ENCODE measurements around the gene COL6A1. TPM values are rescaled to one million over a fixed set of nuclear protein-coding genes. Genes with fewer than 3 reads are reported as not detected.
A peak's percentile ranks its signal among the peaks of the same experiment; 100 is the strongest.

The COL6A1 gene
- total and polyA plus RNA-seq, 2 of the 13 experiments (the other 11 are each of a cell fraction or from before 2014, with no cell fraction given), result 3.1 to 4.8 TPM

GRCh38 chr21:45994759-45995685, 13.5 kb downstream of the COL6A1 start:
- 50% methylated on average over 23 of the region's 33 CpGs for WGBS (ENCODE audit: low lambda C conversion rate)
- Histone ChIP-seq H4K20me1 (ENCODE audit: insufficient read depth, low read length) (no peaks in the 10 kb centered on the region), H3K4me2 (ENCODE audit: low read depth, low read length) (peak overlapping the region; percentile 10; the same call in 1 of the 2 replicates), H3K4me3 (replicated peaks in 1 of 3; ENCODE audit: insufficient read depth in 1 of 3, low read depth in 2 of 3, low read length in 3 of 3) (no peak overlapping the region; a peak in 1 of 6 replicates), H3K36me3 (replicated peaks in 1 of 2; ENCODE audit: control insufficient read depth in 1 of 2, insufficient read depth in 2 of 2, low read length in 2 of 2) (no peaks in the 10 kb centered on the region), H3K9me3 (ENCODE audit: low read length) (no peaks in the 10 kb centered on the region), H3K9ac (ENCODE audit: insufficient read depth, low read depth, low read length) (peak overlapping the region; percentile 7; the same call in 1 of the 2 replicates), H2AFZ (ENCODE audit: low read length) (no peak overlapping the region), H3K4me1 (ENCODE audit: insufficient read depth, low read length) (peaks cover 17% of the 10 kb centered on the region), H3K79me2 (ENCODE audit: insufficient read depth, low read length) (no peaks in the 10 kb centered on the region), H3K27ac (ENCODE audit: extremely low read length, insufficient read depth, low read length) (no peak overlapping the region), H3K27me3 (ENCODE audit: control insufficient read depth in 1 of 2, insufficient read depth in 2 of 2, low read length in 2 of 2) (peaks cover 0 to 7% of the 10 kb centered on the region in 2 experiments; a peak in 1 of 5 replicates)
- no peak for FAIRE-seq
- no peak for DNase-seq (ENCODE audit: low spot score)
- intact Hi-C loops (cut with micrococcal nuclease; ENCODE audit: unreplicated experiment), result no loop called here
- CTCF ChIA-PET (ENCODE audit: low intra/inter-chr PET ratio, low total read pairs), result no interaction called here
- peak; percentile 41 for ATAC-seq
- in situ Hi-C loops (cut with HindIII; ENCODE audit: extremely low pct_ligation_motif_present, low pct_unique_long_range_greater_than_20kb), result no loop called here
- POLR2A ChIA-PET, result no interaction called here
- BruUV-seq (replicated peaks), result no TSS peak
- TF ChIP-seq ZNF432 (CRISPR knock-in tag; IDR thresholded peaks at IDR 0.05; ENCODE audit: borderline replicate concordance) (no peak), ATF3 (CRISPR knock-in tag; IDR thresholded peaks at IDR 0.05) (no peak), SALL1 (CRISPR knock-in tag; IDR thresholded peaks at IDR 0.05) (0 out of 2 replicates have a peak, but pooled peaks have one; percentile 27), CREBL2 (CRISPR knock-in tag; IDR thresholded peaks at IDR 0.05; ENCODE audit: borderline replicate concordance) (no peak), ARNTL (CRISPR knock-in tag; IDR thresholded peaks at IDR 0.05) (no peak), MLXIP (CRISPR knock-in tag; IDR thresholded peaks at IDR 0.05; ENCODE audit: borderline replicate concordance) (no peak), HNRNPK (IDR thresholded peaks at IDR 0.05; ENCODE audit: low read depth, low read length, poor library complexity, severe bottlenecking) (no peak), ZNF337 (CRISPR knock-in tag; IDR thresholded peaks at IDR 0.05; ENCODE audit: borderline replicate concordance, low read depth) (no peak), SAP130 (CRISPR knock-in tag; IDR thresholded peaks at IDR 0.05; ENCODE audit: low read depth) (no peak), ATF4 (CRISPR knock-in tag; IDR thresholded peaks at IDR 0.05) (no peak), UBTF (CRISPR knock-in tag; IDR thresholded peaks at IDR 0.05) (peak; percentile 25; the same call in 1 of the 2 replicates), ZNF138 (CRISPR knock-in tag; IDR thresholded peaks at IDR 0.05; ENCODE audit: low read depth) (no peak)

Measured in HepG2 (cell line).